ENCODE measurements around the gene ADPGK.

The ADPGK gene

DNA sequence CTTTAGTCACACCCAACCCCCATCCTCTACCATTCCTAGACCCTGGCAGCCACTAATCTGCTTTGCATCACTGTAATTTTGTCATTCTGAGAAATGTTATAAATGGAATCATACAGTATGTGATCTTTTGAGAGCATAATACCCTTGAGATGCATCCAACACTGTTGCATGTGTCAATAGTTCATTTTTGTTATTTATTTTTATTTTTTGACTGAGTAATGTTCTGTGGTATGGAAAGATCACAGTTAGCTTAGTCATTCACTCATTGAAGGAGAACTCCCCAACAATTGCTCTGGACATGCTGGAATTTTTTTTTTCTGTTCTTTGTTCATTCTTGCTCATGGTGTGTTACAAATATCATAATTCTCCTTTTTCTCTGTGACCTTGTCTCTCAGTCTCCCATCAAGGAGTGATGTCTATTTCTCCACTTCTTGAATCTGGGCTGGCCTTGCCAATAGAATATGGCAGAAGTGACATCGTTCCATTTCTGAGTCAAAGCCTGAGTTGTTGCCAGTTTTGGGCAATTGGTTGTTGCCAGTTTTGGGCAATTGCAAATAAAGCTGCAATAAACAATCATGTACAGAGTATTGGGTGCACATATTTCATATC, 6.8 kb upstream of the ADPGK start:
- no peak for DNase-seq (ENCODE audit: low read depth)

- no peak for DNase-seq (ENCODE audit: low read depth)
These were observed 4.0 kb upstream of the ADPGK start for GRCh38 chr15:72787526-72787925.

GRCh38 chr15:72786676-72787345, 3.3 kb upstream of the ADPGK start:
- DNase-seq (ENCODE audit: low read depth), result no peak

DNA sequence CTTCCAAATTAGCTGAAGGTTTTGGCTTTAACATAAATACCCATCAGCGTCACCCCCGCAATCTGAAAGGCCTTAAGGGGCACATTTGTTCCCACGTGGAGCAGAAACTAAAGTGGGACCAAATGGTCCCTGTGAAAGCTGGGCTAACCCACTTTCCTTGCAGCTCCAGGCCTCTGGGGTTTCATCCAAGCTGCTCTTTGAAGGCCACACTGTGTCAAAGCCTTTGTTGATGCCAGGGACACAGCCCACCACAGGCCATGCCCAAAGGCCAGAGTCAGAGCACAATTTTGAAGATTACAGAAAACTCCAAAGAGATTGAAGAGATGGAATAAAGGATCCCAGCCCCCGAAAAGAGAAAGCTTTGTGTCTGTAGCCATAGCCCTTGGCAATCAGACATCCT, 2.7 kb upstream of the ADPGK start:
- no peak for DNase-seq (ENCODE audit: low read depth)

DNA sequence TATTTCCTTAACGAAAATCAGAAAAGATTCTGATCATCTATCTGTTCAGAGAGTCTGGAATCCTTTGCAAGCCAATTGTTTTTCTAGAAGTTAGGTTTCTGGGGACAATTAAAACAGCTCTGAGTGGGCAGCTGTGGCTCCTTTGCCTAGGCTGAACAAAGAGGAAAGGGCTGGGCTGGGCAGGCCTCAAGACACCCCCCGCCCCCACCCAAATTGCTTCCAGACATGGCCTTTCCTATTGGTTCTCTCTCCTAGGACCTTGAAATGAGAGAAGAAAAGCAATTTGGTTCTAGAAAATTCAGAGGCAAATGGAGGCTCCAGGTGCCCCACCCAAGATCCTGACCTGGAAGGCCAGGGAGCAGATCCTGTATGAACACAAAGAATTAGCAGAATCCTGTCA, 2.3 kb upstream of the ADPGK start:
- no peak for DNase-seq (ENCODE audit: low read depth)

DNA sequence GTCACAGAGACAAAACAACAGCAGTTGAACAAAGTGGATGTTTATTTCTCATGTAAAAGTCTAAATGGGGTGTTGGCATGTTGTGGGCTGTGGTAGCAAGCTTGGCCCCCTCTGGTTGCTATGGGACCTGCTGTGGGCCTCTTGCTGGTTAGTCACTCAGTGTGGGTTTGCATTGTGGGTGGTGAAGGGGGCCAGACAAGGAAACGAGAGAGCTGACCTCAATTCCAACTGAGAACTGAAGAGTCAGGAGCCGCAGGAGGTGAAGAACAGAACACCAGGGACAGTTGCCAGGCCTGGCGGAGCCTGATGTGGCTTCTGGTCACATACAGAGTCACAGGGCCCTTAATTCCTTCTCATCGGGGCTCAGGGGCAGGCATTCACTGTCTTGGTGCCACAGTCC, 1.9 kb upstream of the ADPGK start:
- no peak for DNase-seq (ENCODE audit: low read depth)

DNA sequence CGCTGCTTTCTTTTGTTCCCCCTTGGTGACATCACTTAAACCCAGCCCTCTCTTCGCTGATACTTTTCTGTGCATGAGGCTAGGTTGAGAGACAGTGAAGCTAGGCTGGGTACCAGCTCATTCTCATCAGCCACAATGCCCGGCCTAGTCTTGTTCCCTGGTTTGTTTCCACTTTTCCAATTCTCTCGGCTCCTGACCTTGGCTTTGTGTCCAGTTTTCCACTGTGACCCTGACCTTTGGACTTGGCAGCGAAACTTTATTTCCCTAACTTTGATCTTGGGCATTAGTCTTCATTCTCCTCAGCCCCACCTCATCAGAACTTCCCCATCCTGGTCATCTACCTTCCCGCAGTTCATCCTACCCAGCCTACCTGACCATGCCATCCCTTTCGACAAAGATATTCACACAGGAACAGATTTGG, 908 bp upstream of the ADPGK start:
- no peak for DNase-seq (ENCODE audit: low read depth)

DNA sequence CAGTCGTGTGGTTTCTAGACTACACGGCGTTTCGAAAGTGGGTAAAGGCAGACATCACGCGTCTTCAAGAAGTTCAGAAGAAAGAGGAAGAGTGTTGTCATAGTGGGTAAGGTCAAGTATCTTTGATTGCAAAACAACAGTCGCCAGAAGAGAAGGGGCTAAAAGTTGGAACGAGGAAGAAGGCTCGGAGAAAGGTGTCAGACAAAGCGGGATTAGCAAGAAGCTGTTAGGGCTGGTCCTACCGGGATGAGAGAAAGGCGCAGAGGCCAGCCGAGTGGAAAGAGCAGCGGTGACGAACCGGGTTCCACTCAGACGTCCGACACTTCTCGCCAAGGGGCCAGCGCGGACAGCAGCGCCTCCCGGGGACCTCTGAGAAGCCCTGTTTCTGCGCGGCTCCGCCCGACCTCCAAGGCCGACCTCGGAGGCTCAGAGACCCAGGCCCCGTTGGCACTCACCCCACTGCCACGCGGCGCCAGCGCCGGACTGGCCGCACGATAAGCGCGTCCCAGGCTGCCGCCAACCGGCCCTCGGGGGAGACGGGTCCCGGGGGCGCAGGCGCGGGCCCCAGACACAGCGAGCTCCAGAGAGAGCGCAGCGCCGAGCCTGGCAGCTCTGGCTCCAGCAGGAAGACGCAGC, 436 bp downstream of the ADPGK start:
- no peak for DNase-seq (ENCODE audit: low read depth)

- DNase-seq (ENCODE audit: low read depth), result no peak
These were observed 1.1 kb downstream of the ADPGK start for GRCh38 chr15:72782274-72783003.

GRCh38 chr15:72781631-72782030, 1.9 kb downstream of the ADPGK start:
- no peak for DNase-seq (ENCODE audit: low read depth)

DNA sequence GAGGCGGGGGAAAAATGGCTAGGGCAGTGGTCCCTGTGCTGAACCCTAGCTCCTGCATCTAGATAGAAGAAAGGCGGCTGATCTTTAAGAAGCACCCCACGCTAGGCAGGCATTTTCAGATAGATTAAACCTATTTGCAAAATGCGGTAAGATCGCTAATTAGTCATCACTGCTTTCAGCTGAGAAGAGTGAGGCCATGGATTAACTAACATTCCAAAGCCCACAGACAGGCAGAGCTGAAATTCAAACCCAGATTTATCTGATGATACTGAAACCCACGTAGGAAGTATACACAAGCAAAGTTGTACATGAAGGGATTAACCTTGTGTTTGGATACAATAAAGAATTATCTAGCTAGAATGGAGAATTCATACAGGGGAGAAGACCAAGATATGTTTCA, 4.8 kb downstream of the ADPGK start:
- DNase-seq (ENCODE audit: low read depth), result no peak

DNA sequence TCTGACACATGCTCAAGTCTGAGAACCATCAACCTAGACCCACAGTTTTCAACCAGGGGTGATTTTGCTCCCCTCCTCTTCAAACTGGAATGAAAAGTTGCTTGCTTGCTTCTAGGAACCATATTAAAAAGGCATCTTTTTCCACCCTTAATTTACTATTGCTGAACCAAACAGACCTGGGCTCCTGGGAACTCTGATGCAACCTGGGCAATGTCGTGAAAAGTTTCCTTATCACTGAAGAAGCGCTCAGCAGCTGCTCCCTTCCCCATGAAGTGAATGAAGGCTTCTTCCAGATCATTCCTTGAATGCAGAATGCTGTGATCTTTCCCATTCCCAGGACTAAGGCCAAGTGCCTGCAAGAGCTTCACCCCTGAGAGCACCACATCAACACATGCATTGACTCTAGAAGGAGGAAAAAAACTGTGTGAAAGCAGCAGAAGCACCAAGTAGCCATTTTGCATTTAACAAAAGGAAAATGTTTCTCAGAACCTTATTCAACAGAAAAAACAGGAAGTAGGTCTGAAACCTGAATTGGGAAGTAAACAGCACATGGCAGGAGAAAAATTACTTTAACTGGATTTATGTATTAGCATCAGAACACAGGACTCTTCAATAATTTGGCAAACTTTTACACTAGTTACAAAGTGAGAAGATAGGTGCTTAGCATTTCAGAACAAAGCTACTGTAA, 8.7 kb downstream of the ADPGK start:
- no peak for DNase-seq (ENCODE audit: low read depth)

DNA sequence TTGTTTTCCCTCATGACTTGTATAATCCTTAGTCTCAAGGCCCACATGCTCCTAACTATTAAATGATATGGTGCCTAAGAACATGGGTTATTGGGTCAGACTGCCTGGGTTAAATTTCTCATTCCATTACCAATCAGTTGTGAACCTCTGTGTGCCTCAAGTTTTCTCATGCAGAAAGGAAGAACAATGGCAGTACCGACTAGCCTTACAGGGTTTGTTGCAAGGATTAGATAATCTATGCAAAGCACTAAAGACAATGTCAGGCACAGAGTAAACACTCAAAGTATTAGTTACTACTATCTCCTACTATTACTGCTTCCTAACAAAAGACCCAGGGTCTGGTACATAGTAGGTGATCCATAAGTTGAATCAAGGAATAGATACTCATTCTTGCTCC, 12.2 kb downstream of the ADPGK start:
- no peak for DNase-seq (ENCODE audit: low read depth)

GRCh38 chr15:72770673-72771328, 12.8 kb downstream of the ADPGK start:
- DNase-seq (ENCODE audit: low read depth), result no peak

DNA sequence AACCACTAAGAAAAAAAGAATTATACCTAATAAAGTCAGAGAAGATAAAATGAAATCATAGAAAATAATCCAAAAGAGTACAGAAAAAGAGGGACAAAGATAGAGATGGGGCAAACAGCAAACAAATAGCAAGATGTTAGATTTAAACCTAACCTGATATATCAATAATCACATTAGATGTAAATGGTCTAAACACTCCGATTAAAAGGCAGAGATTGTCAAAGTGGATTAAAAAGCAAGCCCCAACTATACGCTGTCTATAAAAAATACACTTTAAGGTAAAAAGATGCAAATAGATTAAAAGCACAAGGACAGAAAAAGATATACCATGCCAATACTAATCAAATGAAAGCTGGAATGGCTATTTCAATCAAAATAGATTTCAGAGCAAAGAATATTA, 16.8 kb downstream of the ADPGK start:
- DNase-seq (ENCODE audit: low read depth), result no peak

DNA sequence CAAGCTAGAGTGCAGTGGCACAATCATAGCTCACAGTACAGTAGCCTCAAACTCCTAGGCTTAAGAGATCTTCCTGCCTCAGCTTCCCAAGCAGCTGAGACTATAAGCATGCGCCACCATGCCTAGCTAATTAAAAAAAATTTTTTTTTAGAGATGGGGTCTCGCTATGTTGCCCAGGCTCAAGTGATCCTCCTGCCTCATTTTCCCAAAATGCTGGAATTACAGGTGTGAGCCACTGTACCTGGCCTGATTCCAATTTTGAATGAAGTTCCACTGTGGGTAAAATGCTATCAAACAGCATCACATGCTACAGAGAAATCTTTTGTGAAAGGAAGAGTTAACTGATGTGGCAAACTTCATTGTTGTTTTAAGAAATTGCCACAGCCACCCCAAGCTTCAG, 17.5 kb downstream of the ADPGK start:
- no peak for DNase-seq (ENCODE audit: low read depth)

GRCh38 chr15:72764656-72765055, 18.9 kb downstream of the ADPGK start:
- no peak for DNase-seq (ENCODE audit: low read depth)

DNA sequence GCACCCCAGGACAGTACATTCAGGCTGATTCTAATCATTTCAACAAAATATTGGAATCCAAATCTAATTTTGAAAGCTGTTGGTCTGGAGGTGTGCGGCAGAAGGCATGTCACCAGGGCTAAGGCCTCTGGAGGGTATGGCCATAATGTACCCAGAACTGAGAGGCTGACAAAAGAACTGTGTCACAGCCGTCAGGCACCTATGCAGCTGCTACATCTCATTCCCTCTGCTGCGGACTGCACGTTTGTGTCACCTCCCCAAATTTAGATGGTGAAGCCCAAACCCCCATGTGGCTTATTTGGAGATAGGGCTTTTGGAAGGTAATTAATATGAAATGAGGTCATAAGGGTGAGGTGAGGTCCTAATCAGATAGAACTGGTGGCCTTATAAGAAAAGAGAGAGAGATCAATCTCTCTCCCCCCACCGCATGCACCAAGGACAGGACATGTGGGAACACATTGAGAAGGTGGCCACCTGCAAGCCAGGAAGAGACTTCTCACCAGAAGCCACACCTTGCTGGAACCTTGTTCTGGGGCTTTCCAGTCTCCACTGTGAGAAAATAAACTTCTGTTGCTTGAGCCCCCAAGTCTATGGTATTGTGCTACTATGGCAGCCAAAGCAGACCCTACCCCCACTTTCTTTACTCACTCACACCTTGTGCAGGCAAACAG, 22.8 kb downstream of the ADPGK start:
- no peak for DNase-seq (ENCODE audit: low read depth)

DNA sequence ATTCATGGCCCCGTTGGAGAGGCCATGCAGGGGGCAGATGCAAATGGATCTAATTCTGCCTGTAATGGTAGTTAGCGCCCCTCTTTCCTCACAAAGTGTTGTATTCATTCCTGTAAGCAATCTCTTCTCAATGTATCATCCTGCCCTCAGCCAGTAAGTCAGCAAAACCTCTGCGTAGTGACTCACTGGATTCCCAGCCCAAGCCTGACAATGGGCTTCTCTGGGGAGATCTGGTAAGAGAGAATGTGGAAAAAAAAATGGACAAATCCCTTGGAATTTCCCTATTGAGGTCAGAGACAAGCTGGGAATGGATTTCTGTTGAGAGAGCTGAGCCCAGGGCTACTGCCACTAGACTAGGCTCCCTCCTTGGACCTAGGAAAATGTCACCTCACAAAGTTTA, 25.4 kb downstream of the ADPGK start:
- no peak for DNase-seq (ENCODE audit: low read depth)

DNA sequence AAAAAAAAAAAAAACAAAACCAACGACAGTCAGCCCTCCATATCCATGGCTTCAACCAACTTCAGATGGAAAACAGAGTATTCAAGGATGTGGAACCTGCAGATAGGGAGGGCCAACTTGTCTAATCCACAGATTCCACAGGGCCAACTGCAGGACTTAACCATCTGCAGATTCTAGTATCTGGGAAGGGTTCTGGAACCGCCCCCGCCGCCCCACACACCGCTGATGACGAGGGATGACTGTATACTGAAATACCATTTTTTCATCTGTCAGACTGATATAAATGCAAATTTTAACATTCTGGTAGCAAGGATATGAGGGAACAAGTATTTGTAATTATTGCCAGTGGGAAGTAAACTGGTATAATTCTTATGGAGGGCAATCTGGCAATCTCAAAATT, 29.5 kb downstream of the ADPGK start:
- no peak for DNase-seq (ENCODE audit: low read depth)

- no peak for DNase-seq (ENCODE audit: low read depth)
These were observed 31.7 kb downstream of the ADPGK start for GRCh38 chr15:72751751-72752455.
